GM12872 (cell line): ENCODE results near the gene THOC6.

Experiments used
- TF ChIP-seq, protein P1 (sequence below): IDR thresholded peaks from 3 replicates; pipeline ENCODE4 v1.5.1; 2011; ENCODE audit warnings: low read depth, mild to moderate bottlenecking, low read length, moderate library complexity; ENCODE audit not compliant: insufficient read depth

Gene THOC6

GRCh38 chr16:3063625-3064386, 40.0 kb downstream of the THOC6 start:
- TF ChIP-seq, protein P1, sequence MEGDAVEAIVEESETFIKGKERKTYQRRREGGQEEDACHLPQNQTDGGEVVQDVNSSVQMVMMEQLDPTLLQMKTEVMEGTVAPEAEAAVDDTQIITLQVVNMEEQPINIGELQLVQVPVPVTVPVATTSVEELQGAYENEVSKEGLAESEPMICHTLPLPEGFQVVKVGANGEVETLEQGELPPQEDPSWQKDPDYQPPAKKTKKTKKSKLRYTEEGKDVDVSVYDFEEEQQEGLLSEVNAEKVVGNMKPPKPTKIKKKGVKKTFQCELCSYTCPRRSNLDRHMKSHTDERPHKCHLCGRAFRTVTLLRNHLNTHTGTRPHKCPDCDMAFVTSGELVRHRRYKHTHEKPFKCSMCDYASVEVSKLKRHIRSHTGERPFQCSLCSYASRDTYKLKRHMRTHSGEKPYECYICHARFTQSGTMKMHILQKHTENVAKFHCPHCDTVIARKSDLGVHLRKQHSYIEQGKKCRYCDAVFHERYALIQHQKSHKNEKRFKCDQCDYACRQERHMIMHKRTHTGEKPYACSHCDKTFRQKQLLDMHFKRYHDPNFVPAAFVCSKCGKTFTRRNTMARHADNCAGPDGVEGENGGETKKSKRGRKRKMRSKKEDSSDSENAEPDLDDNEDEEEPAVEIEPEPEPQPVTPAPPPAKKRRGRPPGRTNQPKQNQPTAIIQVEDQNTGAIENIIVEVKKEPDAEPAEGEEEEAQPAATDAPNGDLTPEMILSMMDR = no peak

DNA sequence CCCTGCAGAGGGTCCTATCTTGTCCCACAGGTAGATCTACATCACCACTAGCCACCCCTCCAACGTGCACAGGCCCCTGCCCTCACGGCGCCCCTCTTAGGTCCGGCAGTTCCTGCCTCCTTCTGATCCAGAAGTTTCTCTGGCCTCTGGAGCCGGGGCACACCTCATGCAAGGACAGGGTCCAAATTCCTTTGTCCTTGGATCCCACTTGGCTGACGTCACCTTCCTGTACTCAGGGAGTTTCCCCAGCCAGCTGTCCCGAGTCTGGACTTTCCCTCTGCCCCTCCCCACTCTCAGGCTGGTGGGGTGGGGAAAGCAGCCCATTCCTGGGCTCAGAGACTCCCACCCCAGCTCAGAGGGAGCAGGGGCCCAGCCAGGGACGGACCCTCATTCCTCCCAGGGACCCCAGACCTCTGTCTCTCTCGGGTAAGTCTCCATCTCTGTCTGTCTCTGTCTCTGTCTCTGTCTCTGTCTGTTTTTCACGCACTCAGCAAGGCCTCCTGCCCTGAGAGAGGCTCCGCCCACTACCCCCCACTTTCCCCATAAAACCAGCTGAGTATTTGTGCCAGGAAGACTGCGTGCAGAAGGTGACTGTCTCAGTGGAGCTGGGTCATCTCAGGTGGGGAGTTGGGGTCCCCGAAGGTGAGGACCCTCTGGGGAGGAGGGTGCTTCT, 41.4 kb downstream of the THOC6 start, which contains the start of gene IL32:
Gene IL32 (plus strand): TSS at position 572 of the 673 bp plus-strand sequence. CDS start 172 bp downstream, outside the sequence.
- TF ChIP-seq, protein P1 = no peak

DNA sequence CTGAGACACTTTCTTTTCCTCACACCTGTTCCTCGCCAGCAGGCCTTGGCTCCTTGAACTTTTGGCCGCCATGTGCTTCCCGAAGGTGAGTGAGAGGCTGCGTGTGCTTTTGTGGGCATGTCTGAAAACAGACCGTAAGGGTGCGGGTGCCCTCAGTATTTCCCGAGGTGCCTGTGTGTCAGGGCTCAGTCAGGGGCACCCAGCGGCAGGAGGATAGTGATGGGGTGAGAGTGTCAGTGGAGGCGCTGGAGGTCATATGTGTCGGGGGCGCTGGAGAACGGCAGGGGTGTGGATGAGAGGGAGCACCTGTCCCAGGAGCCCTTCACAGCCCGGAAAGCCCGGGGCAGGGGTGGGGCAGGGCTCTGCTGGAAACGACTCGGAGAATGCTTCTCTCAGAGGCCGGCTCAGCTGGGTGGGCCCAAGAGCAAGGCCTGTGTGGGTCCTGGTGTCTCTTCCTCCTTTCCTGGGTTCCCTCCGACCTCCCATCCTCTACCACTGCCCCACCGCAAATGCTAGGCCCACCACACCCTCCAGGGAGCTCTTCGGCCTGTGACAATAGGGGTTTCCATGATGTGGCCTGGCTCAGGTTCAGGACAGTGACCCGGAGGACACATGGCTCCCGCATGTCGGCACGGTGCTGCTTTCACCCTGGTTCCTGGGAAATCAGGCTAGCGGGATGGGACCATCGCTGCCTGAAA, 42.1 kb downstream of the THOC6 start:
- TF ChIP-seq, protein P1 = no peak

DNA sequence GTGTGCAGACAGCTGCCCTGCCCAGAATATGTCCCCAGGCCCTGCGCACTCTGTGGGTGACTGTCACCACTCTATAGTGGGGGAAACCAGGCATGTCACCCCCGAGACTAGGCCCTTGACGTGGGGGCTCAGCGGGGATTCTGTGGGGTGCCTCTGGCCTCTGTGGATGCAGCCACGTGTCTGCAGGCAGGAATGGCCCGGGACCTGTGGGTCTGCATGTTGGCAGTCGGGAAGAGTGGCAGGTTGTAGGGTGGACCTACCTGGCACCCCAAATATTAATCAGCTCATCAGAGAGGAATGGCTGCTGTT, 42.6 kb downstream of the THOC6 start:
- TF ChIP-seq, protein P1 = no peak

- TF ChIP-seq, protein P1 = no peak
Measured at GRCh38 chr16:3068487-3068886, 44.7 kb downstream of the THOC6 start.

- TF ChIP-seq, protein P1 = no peak
Measured at GRCh38 chr16:3070608-3071111, 46.8 kb downstream of the THOC6 start.

- TF ChIP-seq, protein P1 = no peak
Measured at GRCh38 chr16:3071655-3072054, 47.8 kb downstream of the THOC6 start.
